H54 (cell line): ENCODE measurements around the gene HOXB5.

Experiments used
- DNase-seq: peaks from one replicate; pipeline ENCODE4 v3.0.0; 2011; ENCODE audit warnings: low spot score, mixed read lengths; ENCODE audit not compliant: insufficient read length
- FAIRE-seq: peaks from 3 replicates; lab custom pipeline; 2011; peaks lifted over from hg19 to GRCh38; lab: Jason Lieb, UNC
- POLR2A ChIP-seq: IDR thresholded peaks from 2 replicates; pipeline ENCODE4 v1.6.1; 2011; ENCODE audit warnings: low read depth, mild to moderate bottlenecking, low read length

HOXB5 gene

GRCh38 chr17:48606892-48607614, 13.5 kb upstream of the HOXB5 start:
- no peak for DNase-seq
- FAIRE-seq = no peak
- TF ChIP-seq POLR2A = no peak

DNA sequence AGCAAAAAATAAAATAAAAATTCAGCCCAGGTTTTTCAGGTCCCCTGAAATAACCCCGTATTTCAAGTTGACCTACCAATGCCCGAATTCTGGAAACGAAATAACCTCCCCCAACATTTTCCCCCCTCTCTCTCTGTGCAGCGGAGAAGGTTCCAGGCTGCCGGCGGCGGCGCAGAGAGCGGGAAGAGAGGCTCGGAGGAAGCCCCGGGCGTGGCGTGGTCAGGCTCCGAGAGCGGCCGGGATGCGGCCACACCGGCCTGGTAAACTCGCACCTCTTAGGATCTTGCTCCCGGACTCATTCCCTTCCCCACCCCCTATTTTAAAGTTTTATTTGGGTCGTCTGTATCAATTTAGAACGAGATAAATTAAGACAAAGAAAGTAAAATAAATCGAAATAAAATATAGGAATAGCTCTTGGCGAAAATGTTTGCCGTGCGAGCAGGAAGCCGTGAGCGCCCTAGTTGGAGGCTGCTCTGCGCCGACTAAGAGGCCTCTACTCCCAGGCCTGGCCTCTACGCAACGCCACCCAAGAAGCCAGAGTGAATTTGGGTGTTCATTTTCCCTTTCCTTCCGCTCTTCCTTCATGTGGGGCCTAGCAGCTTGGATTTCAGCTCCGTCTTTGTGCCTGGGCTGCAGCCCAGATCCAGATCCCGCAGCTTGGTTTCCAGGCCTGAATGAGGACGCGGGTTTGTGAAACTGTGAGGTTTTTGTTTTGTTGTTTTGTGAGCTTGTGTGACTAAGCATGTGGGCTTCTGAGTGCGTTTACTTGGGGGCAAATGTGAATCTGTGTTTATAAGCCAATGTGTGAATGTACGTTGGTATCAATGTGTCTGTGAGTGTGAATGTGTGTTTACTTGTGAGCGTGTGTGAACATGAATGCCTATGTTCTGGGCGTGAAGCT, 12.7 kb upstream of the HOXB5 start:
- FAIRE-seq (no peak), DNase-seq (no peak)
- no peak for TF ChIP-seq POLR2A

DNA sequence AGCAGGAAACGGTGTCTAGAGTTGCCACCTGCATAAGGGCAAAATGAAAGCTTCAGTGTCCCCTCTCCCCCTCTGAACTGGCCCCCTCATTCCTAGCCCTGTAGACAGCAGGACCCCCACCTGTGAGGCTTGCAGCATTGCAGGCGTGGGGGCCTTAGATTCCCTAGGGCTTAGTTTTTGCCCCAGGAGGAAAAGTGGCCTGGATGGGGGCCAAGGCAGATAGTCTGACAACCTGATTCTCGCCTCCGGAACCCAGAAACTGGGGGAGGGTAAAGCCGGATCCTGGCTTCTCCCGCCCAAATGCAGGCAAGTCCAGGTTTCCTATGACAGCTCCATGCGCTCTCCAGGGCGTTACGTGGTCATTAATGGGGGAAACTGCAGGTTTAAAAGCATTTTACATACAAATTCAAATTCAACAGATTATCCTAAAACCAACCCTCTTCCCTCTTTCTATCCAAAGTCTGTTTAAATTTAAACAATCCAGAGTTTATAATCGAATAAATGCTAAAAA, 11.9 kb upstream of the HOXB5 start:
- FAIRE-seq = no peak
- no peak for DNase-seq
- no peak for TF ChIP-seq POLR2A

DNA sequence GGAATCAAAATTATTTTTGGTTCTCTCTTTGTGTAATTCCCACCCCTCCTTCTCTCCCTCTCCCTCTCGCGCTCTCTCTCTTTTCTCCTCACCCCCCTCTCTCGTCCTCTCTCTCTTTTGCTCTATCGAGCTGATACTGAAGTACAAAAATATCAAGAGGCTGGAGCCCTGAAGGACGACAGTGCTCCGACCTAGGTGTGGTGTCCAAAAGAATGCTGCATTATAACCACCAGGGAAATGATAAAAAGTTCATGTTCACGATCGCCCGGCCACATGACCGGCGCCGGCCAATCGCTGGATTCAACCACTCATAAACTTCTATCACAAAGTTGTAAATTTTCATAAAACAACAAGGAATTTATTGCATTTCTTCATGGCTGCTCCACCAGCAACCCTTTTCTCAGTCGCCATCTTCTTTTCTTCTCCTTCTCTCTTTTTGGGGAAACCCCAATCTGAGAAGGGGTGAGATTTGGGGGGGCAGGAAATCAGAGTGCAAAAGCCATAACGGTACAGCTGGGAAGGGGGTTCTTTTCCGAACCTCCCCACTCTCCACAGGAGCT, 11.3 kb upstream of the HOXB5 start, which contains the start of gene HOXB6:
Gene HOXB6 (minus strand): TSS at position 217 of the 560 bp plus-strand sequence. CDS start 6,836 bp downstream, outside the sequence.
- DNase-seq (no peak), FAIRE-seq (no peak)
- TF ChIP-seq POLR2A = peak; percentile 75

GRCh38 chr17:48603959-48604769, 10.6 kb upstream of the HOXB5 start:
- DNase-seq (no peak), FAIRE-seq (no peak)
- TF ChIP-seq POLR2A = peak; percentile 34; the same call in 1 of the 2 replicates

- DNase-seq (no peak), FAIRE-seq (no peak)
- no peak for TF ChIP-seq POLR2A
Measured at GRCh38 chr17:48601539-48602425, 8.2 kb upstream of the HOXB5 start.

GRCh38 chr17:48601207-48601538, 7.6 kb upstream of the HOXB5 start:
- no peak for DNase-seq
- no peak for FAIRE-seq
- no peak for TF ChIP-seq POLR2A

GRCh38 chr17:48600244-48601098, 6.9 kb upstream of the HOXB5 start:
- FAIRE-seq = no peak
- no peak for DNase-seq
- TF ChIP-seq POLR2A = no peak

- DNase-seq (no peak), FAIRE-seq (no peak)
Measured at GRCh38 chr17:48599354-48599753, 5.8 kb upstream of the HOXB5 start.

DNA sequence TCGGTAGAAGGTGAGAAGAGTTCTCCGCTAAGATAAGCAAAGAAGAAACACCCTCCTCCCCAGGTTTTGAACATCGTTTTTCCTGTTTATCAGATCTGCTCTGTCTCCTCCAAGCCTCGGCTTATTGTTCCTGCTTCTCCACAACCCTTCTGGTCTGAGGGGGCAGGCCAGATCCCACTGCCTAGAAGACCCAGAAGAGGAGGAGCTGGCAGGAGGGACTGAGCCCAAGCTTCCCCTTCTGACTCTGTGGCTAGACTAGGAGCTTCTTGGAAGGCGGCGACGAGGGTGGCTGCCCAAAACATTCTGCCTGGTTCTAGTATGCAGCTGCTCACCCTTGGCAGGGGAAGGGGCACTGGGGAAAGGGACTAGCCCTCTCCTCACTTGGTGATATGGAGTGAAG, 5.2 kb upstream of the HOXB5 start:
- FAIRE-seq = no peak
- TF ChIP-seq POLR2A = no peak
- no peak for DNase-seq

More at GRCh38 chr17:48599354-48599753, 5.8 kb upstream of the HOXB5 start:
- TF ChIP-seq POLR2A = no peak
